Measurements from ENCODE around the gene YPEL5.

The YPEL5 gene

DNA sequence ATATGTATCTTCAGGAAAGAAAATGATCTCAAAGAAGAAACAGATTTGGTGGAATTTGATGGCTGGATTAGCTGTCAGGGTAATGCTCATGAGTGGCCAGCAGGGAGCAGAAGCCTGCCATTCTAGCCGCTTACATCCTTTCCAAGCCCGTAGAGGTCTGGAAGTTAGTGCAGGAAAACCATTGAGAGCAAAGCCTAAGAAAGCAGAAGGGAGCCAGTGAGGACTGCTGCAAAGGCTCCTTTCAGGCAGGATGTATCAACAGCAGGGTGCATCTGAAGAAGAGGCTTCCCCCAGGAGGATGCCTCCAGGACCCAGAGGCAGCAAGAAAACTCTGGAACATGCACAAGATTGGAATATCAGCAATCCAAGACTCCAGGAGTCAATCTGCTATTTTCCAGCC is 61.6 kb downstream of the YPEL5 start:
- peak; percentile 75 for DNase-seq

DNA sequence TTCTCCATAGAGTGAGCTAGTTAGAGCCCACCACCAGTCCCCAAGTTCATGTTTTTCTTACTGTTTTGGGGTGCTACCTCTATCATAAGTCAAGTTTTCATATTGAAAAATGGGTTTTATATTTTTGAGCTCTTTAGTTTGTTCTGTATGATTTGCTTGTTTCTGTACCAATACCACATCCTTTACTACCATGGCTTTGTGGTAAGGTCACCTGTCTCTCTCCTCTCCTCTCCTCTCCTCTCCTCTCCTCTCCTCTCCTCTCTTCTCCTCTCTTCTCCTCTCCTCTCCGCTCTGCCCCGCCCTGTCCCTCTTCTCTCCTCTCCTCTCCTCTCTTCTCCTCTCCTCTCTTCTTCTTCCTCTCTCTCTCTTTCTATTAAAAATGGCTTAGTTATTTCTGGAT is 62.4 kb downstream of the YPEL5 start:
- DNase-seq = no peak
